OCI-LY1 (cell line): ENCODE results near the gene OSBPL6.

Source experiments
- H2AFZ ChIP-seq: fragments of 200-600 bp; sonication (generic), shearing (Covaris generic); 2 replicates; pipeline ENCODE4 v1.6.0; 2014; ENCODE audit warnings: antibody characterized with exemption, mild to moderate bottlenecking, low read length
- H3F3A ChIP-seq: fragments of 200-600 bp; sonication (generic), shearing (Covaris generic); 2 replicates; pipeline ENCODE4 v1.6.0; 2014; ENCODE audit warnings: mild to moderate bottlenecking, antibody characterized with exemption, low read length, moderate library complexity; ENCODE audit not compliant: insufficient read depth
- H3K27ac ChIP-seq: fragments of 200-600 bp; sonication (generic); 2 replicates; pipeline ENCODE4 v1.5.1; 2014; ENCODE audit warnings: low read length, mixed run types, mild to moderate bottlenecking, low read depth; ENCODE audit not compliant: poor library complexity, severe bottlenecking
- H3K27me3 ChIP-seq: fragments of 200-600 bp; sonication (generic); 2 replicates; pipeline ENCODE4 v1.6.0; 2014; ENCODE audit warnings: antibody characterized with exemption, mild to moderate bottlenecking, low read length, moderate library complexity; ENCODE audit not compliant: insufficient read depth
- H3K36me3 ChIP-seq: fragments of 200-600 bp; sonication (generic); 2 replicates; pipeline ENCODE4 v1.6.1; 2014; ENCODE audit warnings: mild to moderate bottlenecking, antibody characterized with exemption, low read length, moderate library complexity, mixed read lengths; ENCODE audit not compliant: insufficient read depth
- H3K4me1 ChIP-seq: fragments of 200-600 bp; sonication (generic); 2 replicates; pipeline ENCODE4 v1.5.1; 2014; ENCODE audit warnings: mild to moderate bottlenecking, low read length, moderate library complexity; ENCODE audit not compliant: insufficient read depth, severe bottlenecking
- H3K4me2 ChIP-seq: fragments of 200-600 bp; sonication (generic), shearing (Covaris generic); 2 replicates; pipeline ENCODE4 v1.6.1; 2014; ENCODE audit warnings: low read length
- H3K4me3 ChIP-seq: fragments of 200-600 bp; sonication (generic); 2 replicates; pipeline ENCODE4 v1.5.1; 2014; ENCODE audit warnings: low read length, low read depth, mild to moderate bottlenecking, mixed read lengths; ENCODE audit not compliant: poor library complexity, severe bottlenecking
- H3K79me2 ChIP-seq: fragments of 200-600 bp; shearing (Covaris generic); 2 replicates; pipeline ENCODE4 v1.6.1; 2016; ENCODE audit warnings: mixed run types, low read length, mixed read lengths; ENCODE audit not compliant: insufficient read depth
- H3K9ac ChIP-seq: fragments of 200-600 bp; sonication (generic), shearing (Covaris generic); 2 replicates; pipeline ENCODE4 v1.6.1; 2014; ENCODE audit warnings: mild to moderate bottlenecking, low read length, mixed read lengths
- H3K9me2 ChIP-seq: fragments of 200-600 bp; sonication (generic), shearing (Covaris generic); 2 replicates; pipeline ENCODE4 v1.6.1; 2014; ENCODE audit warnings: low read depth, mild to moderate bottlenecking, low read length, mixed read lengths
- H3K9me3 ChIP-seq: fragments of 200-600 bp; shearing (Covaris generic); 2 replicates; pipeline ENCODE4 v1.6.1; 2014; ENCODE audit warnings: low read length, mixed read lengths
- H4K20me1 ChIP-seq: fragments of 200-600 bp; sonication (generic), shearing (Covaris generic); 2 replicates; pipeline ENCODE4 v1.6.0; 2016; ENCODE audit warnings: mild to moderate bottlenecking, low read length; ENCODE audit not compliant: insufficient read depth
- EZH2 ChIP-seq: fragments of 200-600 bp; sonication (generic), shearing (Covaris generic); IDR thresholded peaks from 2 replicates; pipeline ENCODE4 v1.8.0; 2017; ENCODE audit warnings: borderline replicate concordance, mixed run types, mild to moderate bottlenecking, antibody characterized with exemption, low read length, moderate library complexity, mixed read lengths
- TF ChIP-seq, protein P1 (sequence below): fragments of 200-600 bp; sonication (generic), shearing (Covaris generic); IDR thresholded peaks from 2 replicates; pipeline ENCODE4 v1.5.1; 2017; ENCODE audit warnings: mild to moderate bottlenecking, antibody characterized with exemption, low read length, moderate library complexity, mixed read lengths

OSBPL6 gene

DNA sequence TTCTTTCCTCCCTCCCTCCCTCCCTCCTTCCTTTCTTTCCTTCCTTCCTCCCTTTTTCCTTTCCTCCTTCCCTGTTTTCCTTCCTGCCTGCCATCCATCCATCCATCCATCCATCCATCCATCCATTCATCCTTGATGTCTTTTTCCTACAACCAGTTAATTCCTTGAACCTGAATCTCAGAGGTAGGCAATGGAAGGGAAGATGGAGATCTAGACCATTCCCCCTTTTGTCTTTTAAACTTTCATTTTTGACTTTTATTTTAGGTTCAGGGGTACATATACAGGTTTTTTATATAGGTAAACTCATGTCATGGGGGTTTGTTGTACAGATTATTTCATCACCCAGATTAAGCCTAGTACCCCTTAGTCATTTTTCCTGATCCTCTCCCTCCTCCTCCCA lies 97.4 kb downstream of the OSBPL6 start:
- H3K27ac ChIP-seq, result no peak overlapping the region
- no peaks in the 10 kb centered on the region for H3K27me3 ChIP-seq
- H3K9me3 ChIP-seq, result no peaks in the 10 kb centered on the region
- no peak overlapping the region for H3K4me3 ChIP-seq
- TF ChIP-seq, protein P1, sequence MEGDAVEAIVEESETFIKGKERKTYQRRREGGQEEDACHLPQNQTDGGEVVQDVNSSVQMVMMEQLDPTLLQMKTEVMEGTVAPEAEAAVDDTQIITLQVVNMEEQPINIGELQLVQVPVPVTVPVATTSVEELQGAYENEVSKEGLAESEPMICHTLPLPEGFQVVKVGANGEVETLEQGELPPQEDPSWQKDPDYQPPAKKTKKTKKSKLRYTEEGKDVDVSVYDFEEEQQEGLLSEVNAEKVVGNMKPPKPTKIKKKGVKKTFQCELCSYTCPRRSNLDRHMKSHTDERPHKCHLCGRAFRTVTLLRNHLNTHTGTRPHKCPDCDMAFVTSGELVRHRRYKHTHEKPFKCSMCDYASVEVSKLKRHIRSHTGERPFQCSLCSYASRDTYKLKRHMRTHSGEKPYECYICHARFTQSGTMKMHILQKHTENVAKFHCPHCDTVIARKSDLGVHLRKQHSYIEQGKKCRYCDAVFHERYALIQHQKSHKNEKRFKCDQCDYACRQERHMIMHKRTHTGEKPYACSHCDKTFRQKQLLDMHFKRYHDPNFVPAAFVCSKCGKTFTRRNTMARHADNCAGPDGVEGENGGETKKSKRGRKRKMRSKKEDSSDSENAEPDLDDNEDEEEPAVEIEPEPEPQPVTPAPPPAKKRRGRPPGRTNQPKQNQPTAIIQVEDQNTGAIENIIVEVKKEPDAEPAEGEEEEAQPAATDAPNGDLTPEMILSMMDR, result no peak
- TF ChIP-seq EZH2, result no peak
- H3K79me2 ChIP-seq, result no peaks in the 10 kb centered on the region
- no peaks in the 10 kb centered on the region; the same call in 1 of the 2 replicates for H3K9me2 ChIP-seq
- H2AFZ ChIP-seq, result no peak overlapping the region
- no peaks in the 10 kb centered on the region for H4K20me1 ChIP-seq
- no peaks in the 10 kb centered on the region for H3K36me3 ChIP-seq
- no peak overlapping the region for H3K4me2 ChIP-seq
- no peak overlapping the region for H3K9ac ChIP-seq
- H3K4me1 ChIP-seq, result no peaks in the 10 kb centered on the region
- no peaks in the 10 kb centered on the region for H3F3A ChIP-seq

DNA sequence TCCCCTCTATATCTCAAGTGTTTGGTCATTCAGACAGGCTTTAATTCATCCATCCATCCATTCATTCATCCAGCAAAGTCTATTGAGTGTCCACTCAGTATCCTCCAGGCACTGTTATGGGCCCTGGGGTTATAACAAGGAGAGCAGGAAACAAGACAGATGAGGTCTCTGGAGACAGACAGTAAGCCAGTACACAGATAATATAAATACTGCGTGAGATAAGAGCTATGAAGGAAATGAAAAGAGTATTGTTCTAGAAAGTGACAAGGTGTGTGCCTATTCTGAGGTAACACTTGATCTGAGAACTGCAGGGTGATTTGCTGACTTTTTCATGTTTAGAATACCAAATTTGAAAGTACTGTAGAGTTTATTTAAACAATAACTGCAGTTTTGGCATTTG lies 98.3 kb downstream of the OSBPL6 start:
- Histone ChIP-seq H3K9me2 (no peaks in the 10 kb centered on the region; the same call in 1 of the 2 replicates), H3K79me2 (no peaks in the 10 kb centered on the region), H3K9me3 (no peaks in the 10 kb centered on the region)

DNA sequence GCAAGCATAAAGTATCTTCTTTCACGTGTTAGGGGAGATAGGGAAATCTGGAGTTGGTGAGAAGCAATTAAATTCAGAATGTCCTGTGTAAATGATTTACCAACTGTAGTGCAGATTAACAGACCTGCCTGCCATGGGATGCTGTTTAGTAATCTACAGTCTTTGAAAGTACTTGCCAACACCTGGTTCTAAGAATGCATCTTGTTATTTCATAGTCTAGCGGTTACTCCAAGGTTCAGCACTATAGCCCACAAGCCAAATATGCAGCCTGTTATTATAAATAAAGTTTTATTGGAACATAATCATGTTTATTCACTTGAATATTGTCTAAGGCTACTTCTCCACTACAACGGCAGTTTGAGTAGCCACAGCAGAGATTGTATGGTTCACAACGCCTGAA lies 100.8 kb downstream of the OSBPL6 start:
- Histone ChIP-seq H3K27ac (no peak overlapping the region), H3F3A (no peaks in the 10 kb centered on the region), H4K20me1 (no peaks in the 10 kb centered on the region), H3K9me2 (no peaks in the 10 kb centered on the region; the same call in 1 of the 2 replicates), H3K36me3 (no peaks in the 10 kb centered on the region), H3K9me3 (no peaks in the 10 kb centered on the region), H2AFZ (no peak overlapping the region), H3K79me2 (no peaks in the 10 kb centered on the region), H3K4me2 (no peak overlapping the region), H3K4me3 (no peak overlapping the region), H3K4me1 (no peaks in the 10 kb centered on the region), H3K9ac (no peak overlapping the region), H3K27me3 (no peaks in the 10 kb centered on the region)
- TF ChIP-seq, protein P1, result no peak
- no peak for TF ChIP-seq EZH2

More for the DNA sequence above, 98.3 kb downstream of the OSBPL6 start:
- no peaks in the 10 kb centered on the region for H4K20me1 ChIP-seq
- H3K4me3 ChIP-seq, result no peak overlapping the region
- no peaks in the 10 kb centered on the region for H3K27me3 ChIP-seq
- H3K4me2 ChIP-seq, result no peak overlapping the region
- H2AFZ ChIP-seq, result no peak overlapping the region
- no peak for TF ChIP-seq EZH2
- TF ChIP-seq, protein P1, result no peak
- no peak overlapping the region for H3K27ac ChIP-seq
- no peaks in the 10 kb centered on the region for H3K36me3 ChIP-seq
- H3K4me1 ChIP-seq, result no peaks in the 10 kb centered on the region
- H3K9ac ChIP-seq, result no peak overlapping the region
- no peaks in the 10 kb centered on the region for H3F3A ChIP-seq
